Measurements from ENCODE around the gene SYNC.
"Not testable (repeated sequence)": the region's sequence is repeated elsewhere in the genome, so short reads cannot be mapped to it uniquely, and the experiment has no call there.

Gene SYNC

DNA sequence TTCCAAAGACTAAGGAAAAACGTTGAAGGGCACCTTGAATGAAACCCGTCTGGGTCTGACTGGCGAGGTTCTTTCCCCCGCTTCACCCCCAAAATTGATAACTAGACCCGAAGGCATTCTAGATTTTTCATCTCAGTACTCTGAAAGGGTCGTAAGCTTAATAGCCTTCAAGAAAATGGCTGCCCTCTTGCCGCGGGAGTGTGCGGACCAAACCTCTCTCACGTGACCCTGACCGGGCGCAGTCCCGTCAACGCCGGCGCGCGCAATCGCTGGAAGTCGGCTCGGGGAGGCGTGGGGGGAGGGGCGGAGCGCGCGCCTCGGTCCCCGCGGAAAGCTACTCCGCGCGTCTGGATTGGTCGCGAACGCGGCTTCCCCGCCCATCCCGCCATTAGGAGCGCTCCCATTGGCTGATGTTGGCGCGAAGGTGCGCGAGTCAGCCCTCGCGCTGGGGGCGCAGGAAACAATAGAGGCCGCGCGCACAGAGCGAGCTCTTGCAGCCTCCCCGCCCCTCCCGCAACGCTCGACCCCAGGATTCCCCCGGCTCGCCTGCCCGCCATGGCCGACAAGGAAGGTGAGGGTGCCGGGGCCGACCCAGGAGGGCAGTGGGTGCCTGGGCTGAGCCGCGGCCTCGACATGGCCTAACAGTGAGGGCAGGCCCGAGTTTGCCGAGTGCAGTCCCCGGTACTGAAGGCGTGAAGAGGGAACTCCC is 51.7 kb downstream of the SYNC start, which contains the start of gene RBBP4:
TSS of gene RBBP4 (plus strand) at position 457 of the 709 bp plus-strand sequence. CDS start at position 556, 99 bp downstream.
- TF ChIP-seq, protein P1, sequence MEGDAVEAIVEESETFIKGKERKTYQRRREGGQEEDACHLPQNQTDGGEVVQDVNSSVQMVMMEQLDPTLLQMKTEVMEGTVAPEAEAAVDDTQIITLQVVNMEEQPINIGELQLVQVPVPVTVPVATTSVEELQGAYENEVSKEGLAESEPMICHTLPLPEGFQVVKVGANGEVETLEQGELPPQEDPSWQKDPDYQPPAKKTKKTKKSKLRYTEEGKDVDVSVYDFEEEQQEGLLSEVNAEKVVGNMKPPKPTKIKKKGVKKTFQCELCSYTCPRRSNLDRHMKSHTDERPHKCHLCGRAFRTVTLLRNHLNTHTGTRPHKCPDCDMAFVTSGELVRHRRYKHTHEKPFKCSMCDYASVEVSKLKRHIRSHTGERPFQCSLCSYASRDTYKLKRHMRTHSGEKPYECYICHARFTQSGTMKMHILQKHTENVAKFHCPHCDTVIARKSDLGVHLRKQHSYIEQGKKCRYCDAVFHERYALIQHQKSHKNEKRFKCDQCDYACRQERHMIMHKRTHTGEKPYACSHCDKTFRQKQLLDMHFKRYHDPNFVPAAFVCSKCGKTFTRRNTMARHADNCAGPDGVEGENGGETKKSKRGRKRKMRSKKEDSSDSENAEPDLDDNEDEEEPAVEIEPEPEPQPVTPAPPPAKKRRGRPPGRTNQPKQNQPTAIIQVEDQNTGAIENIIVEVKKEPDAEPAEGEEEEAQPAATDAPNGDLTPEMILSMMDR (conservative IDR thresholded peaks at IDR 0.05; ENCODE audit: low read length): no peak
- DNase-seq (ENCODE audit: low read depth): peak; percentile 97
- H3K4me3 ChIP-seq (ENCODE audit: low read length): peak within 1 kb of the TSS; percentile 83

DNA sequence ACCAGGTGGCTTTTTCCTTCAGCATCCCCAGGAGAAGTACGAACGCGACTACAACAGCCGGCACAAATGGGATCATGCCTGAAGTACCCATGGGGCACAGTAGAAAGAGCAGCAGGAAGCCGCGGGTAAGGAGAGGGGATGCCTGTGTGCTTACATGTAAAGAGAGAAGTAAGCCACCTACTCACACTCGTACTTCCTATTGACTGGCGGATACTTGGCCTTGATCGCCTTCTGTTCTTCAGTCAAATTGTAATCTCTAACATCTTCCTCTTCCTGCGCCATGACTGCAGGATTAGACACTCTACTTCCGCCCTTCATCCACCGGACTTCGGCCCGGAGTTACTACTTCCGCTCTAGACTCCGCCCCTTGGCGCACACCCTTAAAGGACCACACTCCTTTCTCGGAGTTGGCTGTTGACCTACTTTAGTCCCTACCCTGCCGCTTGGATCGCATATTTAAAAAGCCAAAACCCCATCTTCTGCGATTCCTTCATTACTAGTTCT is 52.3 kb downstream of the SYNC start, which contains the start of gene ZBTB8OS:
TSS of gene ZBTB8OS (minus strand) at position 303 of the 504 bp plus-strand sequence. CDS start at position 282, 21 bp downstream.
- TF ChIP-seq, protein P1 (conservative IDR thresholded peaks at IDR 0.05; ENCODE audit: low read length): no peak
- peak within 1 kb of the TSS; percentile 83 for H3K4me3 ChIP-seq (ENCODE audit: low read length)
- DNase-seq (ENCODE audit: low read depth): peak; percentile 92

DNA sequence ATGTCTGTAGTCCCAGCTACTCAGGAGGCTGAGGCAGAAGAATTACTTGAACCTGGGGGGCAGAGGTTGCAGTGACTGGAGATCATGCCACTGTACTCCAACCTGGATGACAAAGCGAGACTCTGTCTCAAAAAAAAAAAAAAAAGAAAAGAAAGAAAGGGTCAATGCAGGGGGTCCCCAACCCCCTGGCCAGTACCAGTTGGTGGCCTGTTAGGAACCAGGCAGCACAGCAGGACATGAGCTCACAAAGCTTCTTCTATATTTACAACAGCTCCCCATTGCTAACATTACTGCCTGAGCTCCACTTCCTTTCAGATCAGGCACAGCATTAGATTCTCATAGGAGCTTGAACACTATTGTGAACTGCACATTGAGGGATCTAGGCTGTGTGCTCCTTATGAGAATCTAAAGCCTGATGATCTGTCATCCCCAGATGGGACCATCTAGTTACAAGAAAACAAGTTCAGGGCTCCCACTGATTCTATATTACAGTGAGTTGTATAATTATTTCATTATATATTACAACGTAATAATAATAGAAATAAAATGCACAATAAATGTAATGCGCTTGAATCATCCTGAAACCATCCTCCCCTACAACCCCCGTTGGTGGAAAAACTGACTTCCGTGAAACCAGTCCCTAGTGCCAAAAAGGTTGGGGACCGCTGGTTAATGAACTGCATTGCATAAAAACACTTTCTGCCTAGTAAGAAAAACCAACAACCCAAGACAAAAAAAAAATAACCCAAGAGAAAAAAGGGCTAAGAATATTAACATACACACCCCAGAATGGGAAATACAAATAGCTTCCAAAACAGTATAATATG is 55.0 kb downstream of the SYNC start:
- no peak overlapping the region for H3K4me3 ChIP-seq (ENCODE audit: low read length)
- DNase-seq (ENCODE audit: low read depth): no peak

DNA sequence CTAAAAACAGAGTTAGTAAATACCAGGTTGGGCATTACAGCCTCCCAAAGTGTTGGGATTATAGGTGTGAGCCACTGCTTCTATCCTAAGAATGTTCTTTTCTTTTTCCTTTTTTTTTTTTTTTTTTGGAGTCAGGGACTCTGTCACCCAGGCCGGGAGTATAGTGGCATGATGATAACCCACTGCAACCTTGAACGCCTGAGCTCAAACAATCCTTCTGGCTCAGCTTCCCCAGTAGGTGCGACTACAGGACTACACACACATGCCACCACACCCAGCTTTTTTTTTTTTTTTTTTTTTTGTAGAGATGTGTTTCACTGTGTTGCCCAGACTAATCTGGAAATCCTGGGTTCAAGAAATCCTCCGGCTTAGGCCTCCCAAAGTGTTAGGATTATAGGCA is 58.1 kb downstream of the SYNC start:
- DNase-seq (ENCODE audit: low read depth): no peak
- TF ChIP-seq, protein P1 (conservative IDR thresholded peaks at IDR 0.05; ENCODE audit: low read length): no peak
- H3K4me3 ChIP-seq (ENCODE audit: low read length): no peak overlapping the region

More for the DNA sequence above, 55.0 kb downstream of the SYNC start:
- TF ChIP-seq, protein P1 (conservative IDR thresholded peaks at IDR 0.05; ENCODE audit: low read length): no peak

DNA sequence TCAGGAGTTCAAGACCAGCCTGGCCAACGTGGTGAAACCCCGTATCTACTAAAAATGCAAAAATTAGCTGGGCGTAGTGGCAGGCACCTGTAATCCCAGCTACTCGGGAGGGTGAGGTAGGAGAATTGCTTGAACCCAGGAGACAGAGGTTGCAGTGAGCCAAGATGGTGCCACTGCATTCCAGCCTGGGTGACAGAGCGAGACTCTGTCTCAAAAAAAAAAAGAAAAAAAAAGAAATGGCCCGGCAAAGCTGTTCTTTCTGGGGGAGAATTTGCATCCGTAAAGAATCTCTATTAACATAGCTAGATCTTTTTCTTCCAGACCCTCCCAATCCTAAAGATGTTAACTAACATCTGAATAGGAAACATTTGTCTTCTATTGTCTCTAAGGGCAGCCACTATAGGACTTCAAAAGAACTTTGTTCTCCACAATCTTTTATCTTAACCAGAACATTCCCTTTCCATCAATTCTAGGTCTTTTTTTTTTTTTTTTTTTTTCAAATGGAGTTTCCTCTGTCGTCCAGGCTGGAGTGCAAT is 60.2 kb downstream of the SYNC start:
- not testable (repeated sequence) for DNase-seq (ENCODE audit: low read depth); H3K4me3 ChIP-seq (ENCODE audit: low read length)

DNA sequence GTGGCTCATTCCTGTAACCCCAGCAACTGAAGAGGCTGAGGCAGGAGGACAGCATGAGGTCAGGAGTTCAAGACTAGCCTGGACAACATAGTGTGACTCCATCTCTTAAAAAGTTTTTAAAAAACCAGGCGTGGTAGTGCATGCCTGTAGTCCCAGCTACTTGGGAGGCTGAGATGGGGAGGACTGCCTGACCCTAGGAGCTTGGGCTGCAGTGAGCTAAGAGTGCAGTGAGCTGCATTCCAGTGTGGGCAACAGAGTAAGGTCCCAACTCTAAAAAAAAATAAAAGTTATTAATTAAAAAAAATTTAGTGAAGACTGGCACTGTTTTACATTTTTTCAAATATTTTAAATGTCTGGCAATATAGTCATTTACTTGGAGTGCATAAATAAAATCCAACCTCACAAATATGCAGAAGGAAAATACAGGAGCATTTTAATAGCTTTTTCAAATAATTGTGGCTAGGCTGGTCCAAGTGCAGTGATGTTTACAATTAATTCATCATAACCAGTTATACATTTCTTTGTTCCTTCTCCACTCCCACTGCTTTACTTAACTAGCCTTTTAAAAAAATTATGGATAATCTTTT is 63.0 kb downstream of the SYNC start:
- DNase-seq (ENCODE audit: low read depth): peak; percentile 87
- TF ChIP-seq, protein P1 (conservative IDR thresholded peaks at IDR 0.05; ENCODE audit: low read length): no peak
- no peak overlapping the region for H3K4me3 ChIP-seq (ENCODE audit: low read length)
